Fibroblast of the aortic adventitia (primary cell): Measurements from ENCODE around the gene ZNF423. TPM values are rescaled to one million over a fixed set of nuclear protein-coding genes. Genes with fewer than 3 reads are reported as not detected.
A peak's percentile ranks its signal among the peaks of the same experiment; 100 is the strongest.

Source experiments
- DNase-seq: peaks from one replicate; pipeline ENCODE4 v3.0.0-alpha.2; 2010; ENCODE audit warnings: low read depth
- H3K4me3 ChIP-seq: 2 replicates; pipeline ENCODE4 v1.5.1; 2011; ENCODE audit warnings: low read depth, mild to moderate bottlenecking, control low read depth, low read length, moderate library complexity
- CTCF ChIP-seq: IDR thresholded peaks from 2 replicates; pipeline ENCODE4 v1.5.1; 2011; ENCODE audit warnings: mild to moderate bottlenecking, low read length, control low read depth, inconsistent platforms; ENCODE audit not compliant: insufficient read depth
- total RNA-seq: library from RNA; depleted of rRNA; stranded (reverse); fragments of >200 nt; gene quantifications from 2 replicates; pipeline ENCODE4 v1.2.3, GENCODE V29; 2012; ENCODE audit warnings: low replicate concordance

Gene ZNF423
- total RNA-seq, 1 donor = 13.5 TPM

- TF ChIP-seq CTCF = no peak
- no peak overlapping the region for H3K4me3 ChIP-seq
- DNase-seq = no peak
Measured at GRCh38 chr16:49833796-49834530, 21.9 kb downstream of the ZNF423 start.

- H3K4me3 ChIP-seq = no peak overlapping the region
- peak; percentile 62 for DNase-seq
- no peak for TF ChIP-seq CTCF
Measured at GRCh38 chr16:49833085-49833484, 22.8 kb downstream of the ZNF423 start.

GRCh38 chr16:49832177-49832576 lies 23.7 kb downstream of the ZNF423 start:
- DNase-seq = peak; percentile 33
- no peak for TF ChIP-seq CTCF

GRCh38 chr16:49830873-49831272 lies 25.0 kb downstream of the ZNF423 start:
- no peak for TF ChIP-seq CTCF
- DNase-seq = no peak
- no peak overlapping the region for H3K4me3 ChIP-seq

More at GRCh38 chr16:49832177-49832576, 23.7 kb downstream of the ZNF423 start:
- no peak overlapping the region for H3K4me3 ChIP-seq

GRCh38 chr16:49828533-49829267 lies 27.2 kb downstream of the ZNF423 start:
- no peak overlapping the region for H3K4me3 ChIP-seq
- TF ChIP-seq CTCF = no peak
- DNase-seq = no peak

- TF ChIP-seq CTCF = no peak
- H3K4me3 ChIP-seq = no peak overlapping the region
- peak; percentile 50 for DNase-seq
Measured at GRCh38 chr16:49827805-49828438, 28.0 kb downstream of the ZNF423 start.
